Testis (tissue), 5 donors: ENCODE results near the gene FBXW7. TPM values are rescaled to one million over a fixed set of nuclear protein-coding genes. Genes with fewer than 3 reads are reported as not detected.
A peak's percentile ranks its signal among the peaks of the same experiment; 100 is the strongest.

ENCODE experiments used
- DNase-seq: peaks from one replicate; pipeline ENCODE4 v3.0.0-alpha.2; 2019
- H3K27ac ChIP-seq, 2 donors: fragments of 200-600 bp; sonication (generic); one replicate each; pipeline ENCODE4 v1.5.1; 2019
- H3K27me3 ChIP-seq: fragments of 200-600 bp; sonication (generic); one replicate; pipeline ENCODE4 v1.5.1; 2019
- H3K36me3 ChIP-seq: fragments of 200-600 bp; sonication (generic); one replicate; pipeline ENCODE4 v1.5.1; 2017; ENCODE audit warnings: low read depth; ENCODE audit errors: missing control alignments
- H3K4me1 ChIP-seq: fragments of 200-600 bp; sonication (generic); one replicate; pipeline ENCODE4 v1.5.1; 2019
- H3K4me3 ChIP-seq, 2 donors: fragments of 200-600 bp; sonication (generic); one replicate each; pipeline ENCODE4 v1.5.1; 2017 to 2019
- H3K9me3 ChIP-seq: fragments of 200-600 bp; sonication (generic); one replicate; pipeline ENCODE4 v1.5.1; 2017
- POLR2A ChIP-seq: fragments of 450-650 bp; IDR thresholded peaks from one replicate; pipeline ENCODE4 v1.6.1; 2017; ENCODE audit warnings: antibody characterized with exemption, mild to moderate bottlenecking, moderate library complexity
- WGBS, 2 donors: methylation state at CpG; one replicate each; pipeline ENCODE4 v1.1.5; 2018; 5-methylcytosine and 5-hydroxymethylcytosine counted together
- intact Hi-C: fragments of 100-400 bp; cut with DNase I; formaldehyde crosslinking; loops from one replicate; pipeline ENCODE4 v1.15.1; 2023; ENCODE audit warnings: low total_unique reads
- long read RNA-seq, 2 donors: transcript quantifications; one replicate each; lab custom pipeline, GENCODE V29; 2026
- polyA plus RNA-seq: library from polyadenylated mRNA; stranded (reverse); fragments of 350-450 nt; fragmentation: Illumina TruSeq; extraction: RNeasy Lipid Tissue Mini Kit (QIAGEN cat#74804); gene quantifications from one replicate; pipeline ENCODE4 v1.2.3, GENCODE V29; 2014; ENCODE audit warnings: low read depth, low replicate concordance; ENCODE audit not compliant: insufficient read depth
- total RNA-seq, 2 donors: library from RNA; depleted of rRNA; stranded (reverse); fragments of >200 nt; gene quantifications; one replicate each; pipeline ENCODE4 v1.2.3, GENCODE V29; 2016
- TF ChIP-seq, protein P1 (sequence below), 3 experiments: fragments of 450-650 bp in 2 of 3; fragments of 200-600 bp in 1 of 3; sonication (generic) in 1 of 3; IDR thresholded peaks; one replicate each; pipeline ENCODE4 v1.5.1; 2016 to 2019; ENCODE audit warnings: antibody characterized with exemption in 3 of 3, mild to moderate bottlenecking in 2 of 3, moderate library complexity in 1 of 3

FBXW7 gene, protein sequence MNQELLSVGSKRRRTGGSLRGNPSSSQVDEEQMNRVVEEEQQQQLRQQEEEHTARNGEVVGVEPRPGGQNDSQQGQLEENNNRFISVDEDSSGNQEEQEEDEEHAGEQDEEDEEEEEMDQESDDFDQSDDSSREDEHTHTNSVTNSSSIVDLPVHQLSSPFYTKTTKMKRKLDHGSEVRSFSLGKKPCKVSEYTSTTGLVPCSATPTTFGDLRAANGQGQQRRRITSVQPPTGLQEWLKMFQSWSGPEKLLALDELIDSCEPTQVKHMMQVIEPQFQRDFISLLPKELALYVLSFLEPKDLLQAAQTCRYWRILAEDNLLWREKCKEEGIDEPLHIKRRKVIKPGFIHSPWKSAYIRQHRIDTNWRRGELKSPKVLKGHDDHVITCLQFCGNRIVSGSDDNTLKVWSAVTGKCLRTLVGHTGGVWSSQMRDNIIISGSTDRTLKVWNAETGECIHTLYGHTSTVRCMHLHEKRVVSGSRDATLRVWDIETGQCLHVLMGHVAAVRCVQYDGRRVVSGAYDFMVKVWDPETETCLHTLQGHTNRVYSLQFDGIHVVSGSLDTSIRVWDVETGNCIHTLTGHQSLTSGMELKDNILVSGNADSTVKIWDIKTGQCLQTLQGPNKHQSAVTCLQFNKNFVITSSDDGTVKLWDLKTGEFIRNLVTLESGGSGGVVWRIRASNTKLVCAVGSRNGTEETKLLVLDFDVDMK
- total RNA-seq (10 to 100 TPM; 55.4 to 68.5 TPM), polyA plus RNA-seq (44.8 TPM)
- long read RNA-seq, donor 1, partial matches to known transcripts: 0 of 7 reads
- long read RNA-seq, donor 1, other reads (novel, unspliced or antisense): 0 of 7 reads
- long read RNA-seq, donor 2, full-length matches to known transcripts: 4 of 4 reads
- long read RNA-seq, donor 2, partial matches to known transcripts: 0 of 4 reads
- long read RNA-seq, donor 2, other reads (novel, unspliced or antisense): 0 of 4 reads

DNA sequence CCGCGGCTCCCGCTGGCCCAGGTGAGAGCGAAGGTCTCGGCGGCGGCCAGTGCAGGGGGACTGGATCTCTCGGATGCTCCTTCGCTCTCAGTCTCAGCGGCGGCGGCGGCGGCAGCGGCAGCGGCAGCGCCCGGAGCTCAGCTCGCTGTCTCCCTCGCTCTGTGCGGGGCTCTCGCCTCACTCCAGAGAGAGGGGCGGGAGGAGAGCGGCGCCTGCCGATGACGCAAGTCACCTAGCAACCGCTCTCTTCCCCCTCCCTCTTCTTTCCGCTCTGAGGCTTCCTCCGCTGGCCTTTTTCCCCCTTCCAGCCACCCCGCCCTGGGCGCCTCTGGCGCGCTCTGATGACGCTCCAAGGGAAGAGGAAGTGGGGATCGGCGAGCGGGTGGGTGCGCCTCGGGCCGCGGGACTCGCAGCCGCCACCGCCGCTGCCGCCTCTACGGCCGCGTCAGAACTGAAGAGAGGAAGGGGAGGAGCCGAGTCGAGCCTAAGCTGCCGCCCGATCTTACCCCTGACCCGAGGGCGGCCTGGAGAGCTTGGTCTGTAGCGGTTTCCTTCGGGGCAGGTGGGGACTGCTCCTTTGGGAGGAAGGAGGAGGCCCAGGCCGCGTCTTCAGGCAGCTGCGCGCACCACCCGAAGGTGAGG lies at the start of gene FBXW7:
Gene FBXW7 (minus strand): TSS at position 190 of the 642 bp plus-strand sequence. CDS start 124,289 bp downstream, outside the sequence.
- Histone ChIP-seq H3K27ac (peak within 1 kb of the TSS; percentile 86 to 90), H3K27me3 (no peaks in the 10 kb centered on the region), H3K4me3 (peak within 1 kb of the TSS; percentile 99 to 100), H3K9me3 (no peaks in the 10 kb centered on the region), H3K36me3 (no peaks in the 10 kb centered on the region), H3K4me1 (peaks cover 19% of the 10 kb centered on the region)
- DNase-seq: peak; percentile 98
- whole genome bisulfite sequencing, 2 donors: 0% methylated on average over 17 to 63 of the region's 63 CpGs
- intact Hi-C loops: no loop called here
- TF ChIP-seq, protein P1, sequence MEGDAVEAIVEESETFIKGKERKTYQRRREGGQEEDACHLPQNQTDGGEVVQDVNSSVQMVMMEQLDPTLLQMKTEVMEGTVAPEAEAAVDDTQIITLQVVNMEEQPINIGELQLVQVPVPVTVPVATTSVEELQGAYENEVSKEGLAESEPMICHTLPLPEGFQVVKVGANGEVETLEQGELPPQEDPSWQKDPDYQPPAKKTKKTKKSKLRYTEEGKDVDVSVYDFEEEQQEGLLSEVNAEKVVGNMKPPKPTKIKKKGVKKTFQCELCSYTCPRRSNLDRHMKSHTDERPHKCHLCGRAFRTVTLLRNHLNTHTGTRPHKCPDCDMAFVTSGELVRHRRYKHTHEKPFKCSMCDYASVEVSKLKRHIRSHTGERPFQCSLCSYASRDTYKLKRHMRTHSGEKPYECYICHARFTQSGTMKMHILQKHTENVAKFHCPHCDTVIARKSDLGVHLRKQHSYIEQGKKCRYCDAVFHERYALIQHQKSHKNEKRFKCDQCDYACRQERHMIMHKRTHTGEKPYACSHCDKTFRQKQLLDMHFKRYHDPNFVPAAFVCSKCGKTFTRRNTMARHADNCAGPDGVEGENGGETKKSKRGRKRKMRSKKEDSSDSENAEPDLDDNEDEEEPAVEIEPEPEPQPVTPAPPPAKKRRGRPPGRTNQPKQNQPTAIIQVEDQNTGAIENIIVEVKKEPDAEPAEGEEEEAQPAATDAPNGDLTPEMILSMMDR (IDR thresholded peaks at IDR 0.05): no peak
- TF ChIP-seq POLR2A: peak; percentile 8

GRCh38 chr4:152585023-152585441 lies 49.1 kb upstream of the FBXW7 start:
- DNase-seq: no peak
- H3K4me1 ChIP-seq: no peaks in the 10 kb centered on the region
- no peaks in the 10 kb centered on the region for H3K36me3 ChIP-seq
- intact Hi-C loops: no loop called here
- 82 to 84% methylated on average over 7 of the region's 7 CpGs for WGBS, 2 donors
- H3K27me3 ChIP-seq: no peaks in the 10 kb centered on the region
- H3K9me3 ChIP-seq: no peaks in the 10 kb centered on the region
- no peak overlapping the region for H3K27ac ChIP-seq
- TF ChIP-seq POLR2A: no peak
- TF ChIP-seq, protein P1 (IDR thresholded peaks at IDR 0.05): no peak
- H3K4me3 ChIP-seq: no peak overlapping the region

GRCh38 chr4:152581536-152582160 lies 45.8 kb upstream of the FBXW7 start:
- no peaks in the 10 kb centered on the region for H3K36me3 ChIP-seq
- H3K27me3 ChIP-seq: no peaks in the 10 kb centered on the region
- TF ChIP-seq, protein P1 (IDR thresholded peaks at IDR 0.05): no peak
- TF ChIP-seq POLR2A: no peak
- 82 to 84% methylated on average over 3 of the region's 3 CpGs for WGBS, 2 donors
- intact Hi-C loops: no loop called here
- H3K4me3 ChIP-seq: no peak overlapping the region
- H3K4me1 ChIP-seq: no peaks in the 10 kb centered on the region
- H3K27ac ChIP-seq: no peak overlapping the region
- DNase-seq: no peak
- no peaks in the 10 kb centered on the region for H3K9me3 ChIP-seq

GRCh38 chr4:152579916-152580315 lies 44.0 kb upstream of the FBXW7 start:
- 85 to 88% methylated on average over 6 of the region's 6 CpGs for WGBS, 2 donors
- intact Hi-C loops: no loop called here
- no peak for DNase-seq
- Histone ChIP-seq H3K4me1 (no peaks in the 10 kb centered on the region), H3K27me3 (no peaks in the 10 kb centered on the region), H3K9me3 (no peaks in the 10 kb centered on the region), H3K36me3 (no peaks in the 10 kb centered on the region), H3K27ac (no peak overlapping the region), H3K4me3 (no peak overlapping the region)
- TF ChIP-seq, protein P1 (IDR thresholded peaks at IDR 0.05): no peak
- no peak for TF ChIP-seq POLR2A
